ENCODE measurements around the gene CARD19. TPM values are rescaled to one million over a fixed set of nuclear protein-coding genes. Genes with fewer than 3 reads are reported as not detected.

Gene CARD19
- total RNA-seq, 1 experiment from 2014 or later = 33.3 TPM

GRCh38 chr9:93088656-93089015, 7.4 kb upstream of the CARD19 start:
- no peaks in the 10 kb centered on the region for H3K4me1 ChIP-seq (replicated peaks)
- H3K27ac ChIP-seq = no peak overlapping the region
- no peak for DNase-seq (ENCODE audit: low read depth in 1 of 2, low spot score in 2 of 2)
- no peak overlapping the region for H3K4me3 ChIP-seq
- no peaks in the 10 kb centered on the region for H3K36me3 ChIP-seq
- no peaks in the 10 kb centered on the region; the same call in 1 of the 2 replicates for H3K9me3 ChIP-seq (replicated peaks)
- no peaks in the 10 kb centered on the region for H3K27me3 ChIP-seq (replicated peaks)

GRCh38 chr9:93089024-93089423, 7.0 kb upstream of the CARD19 start:
- Histone ChIP-seq H3K4me3 (no peak overlapping the region), H3K4me1 (replicated peaks) (no peaks in the 10 kb centered on the region), H3K27me3 (replicated peaks) (no peaks in the 10 kb centered on the region), H3K9me3 (replicated peaks) (no peaks in the 10 kb centered on the region; the same call in 1 of the 2 replicates), H3K36me3 (no peaks in the 10 kb centered on the region), H3K27ac (no peak overlapping the region)
- no peak for DNase-seq (ENCODE audit: low read depth in 1 of 2, low spot score in 2 of 2)

- no peaks in the 10 kb centered on the region for H3K36me3 ChIP-seq
- no peaks in the 10 kb centered on the region; the same call in 1 of the 2 replicates for H3K9me3 ChIP-seq (replicated peaks)
- H3K27me3 ChIP-seq (replicated peaks) = no peaks in the 10 kb centered on the region
- no peak overlapping the region for H3K4me3 ChIP-seq
- no peaks in the 10 kb centered on the region for H3K4me1 ChIP-seq (replicated peaks)
- no peak overlapping the region for H3K27ac ChIP-seq
- no peak for DNase-seq (ENCODE audit: low read depth in 1 of 2, low spot score in 2 of 2)
Observed at GRCh38 chr9:93089481-93089991, 6.5 kb upstream of the CARD19 start.

GRCh38 chr9:93090091-93090655, 5.8 kb upstream of the CARD19 start:
- Histone ChIP-seq H3K9me3 (replicated peaks) (no peaks in the 10 kb centered on the region; the same call in 1 of the 2 replicates), H3K27me3 (replicated peaks) (no peaks in the 10 kb centered on the region), H3K4me3 (no peak overlapping the region), H3K4me1 (replicated peaks) (peaks cover 4% of the 10 kb centered on the region), H3K36me3 (no peaks in the 10 kb centered on the region), H3K27ac (no peak overlapping the region)
- DNase-seq (ENCODE audit: low read depth in 1 of 2, low spot score in 2 of 2) = no peak

- H3K9me3 ChIP-seq (replicated peaks) = peaks cover under 1% of the 10 kb centered on the region
- H3K27ac ChIP-seq = no peak overlapping the region
- peaks cover 6% of the 10 kb centered on the region for H3K4me1 ChIP-seq (replicated peaks)
- no peaks in the 10 kb centered on the region for H3K27me3 ChIP-seq (replicated peaks)
- no peak overlapping the region for H3K4me3 ChIP-seq
- DNase-seq (ENCODE audit: low read depth in 1 of 2, low spot score in 2 of 2) = no peak
- H3K36me3 ChIP-seq = peaks cover under 1% of the 10 kb centered on the region
Observed at GRCh38 chr9:93091056-93091452, 5.0 kb upstream of the CARD19 start.

GRCh38 chr9:93091453-93092081, 4.5 kb upstream of the CARD19 start:
- H3K36me3 ChIP-seq = peaks cover 4% of the 10 kb centered on the region
- H3K27ac ChIP-seq = no peak overlapping the region
- H3K4me1 ChIP-seq (replicated peaks) = peaks cover 11% of the 10 kb centered on the region
- peaks cover 3% of the 10 kb centered on the region for H3K9me3 ChIP-seq (replicated peaks)
- peak in 1 of 2 experiments; percentile 22 for DNase-seq (ENCODE audit: low read depth in 1 of 2, low spot score in 2 of 2)
- no peak overlapping the region for H3K4me3 ChIP-seq
- H3K27me3 ChIP-seq (replicated peaks) = no peaks in the 10 kb centered on the region

- H3K27me3 ChIP-seq (replicated peaks) = no peaks in the 10 kb centered on the region
- peaks cover 3% of the 10 kb centered on the region for H3K9me3 ChIP-seq (replicated peaks)
- no peak overlapping the region for H3K4me3 ChIP-seq
- H3K27ac ChIP-seq = no peak overlapping the region
- DNase-seq (ENCODE audit: low read depth in 1 of 2, low spot score in 2 of 2) = no peak
- H3K36me3 ChIP-seq = peaks cover 4% of the 10 kb centered on the region
- peaks cover 19% of the 10 kb centered on the region for H3K4me1 ChIP-seq (replicated peaks)
Observed at GRCh38 chr9:93092251-93092991, 3.6 kb upstream of the CARD19 start.

- Histone ChIP-seq H3K4me3 (no peak overlapping the region), H3K4me1 (replicated peaks) (peaks cover 28% of the 10 kb centered on the region), H3K27ac (no peak overlapping the region), H3K36me3 (peaks cover 4% of the 10 kb centered on the region), H3K27me3 (replicated peaks) (no peaks in the 10 kb centered on the region), H3K9me3 (replicated peaks) (peaks cover 3% of the 10 kb centered on the region)
- no peak for DNase-seq (ENCODE audit: low read depth in 1 of 2, low spot score in 2 of 2)
Observed at GRCh38 chr9:93093127-93093876, 2.7 kb upstream of the CARD19 start.

GRCh38 chr9:93093877-93094657, 1.9 kb upstream of the CARD19 start:
- H3K36me3 ChIP-seq = peaks cover 4% of the 10 kb centered on the region
- no peak for DNase-seq (ENCODE audit: low read depth in 1 of 2, low spot score in 2 of 2)
- no peaks in the 10 kb centered on the region for H3K27me3 ChIP-seq (replicated peaks)
- peaks cover 36% of the 10 kb centered on the region for H3K4me1 ChIP-seq (replicated peaks)
- no peak overlapping the region for H3K27ac ChIP-seq
- H3K4me3 ChIP-seq = no peak overlapping the region
- H3K9me3 ChIP-seq (replicated peaks) = peaks cover 3% of the 10 kb centered on the region

GRCh38 chr9:93094658-93095204, 1.3 kb upstream of the CARD19 start:
- no peak for DNase-seq (ENCODE audit: low read depth in 1 of 2, low spot score in 2 of 2)
- H3K9me3 ChIP-seq (replicated peaks) = peaks cover 3% of the 10 kb centered on the region
- H3K27me3 ChIP-seq (replicated peaks) = no peaks in the 10 kb centered on the region
- H3K4me1 ChIP-seq (replicated peaks) = peaks cover 38% of the 10 kb centered on the region
- peaks cover 4% of the 10 kb centered on the region for H3K36me3 ChIP-seq
- H3K27ac ChIP-seq = peak overlapping the region; percentile 80
- H3K4me3 ChIP-seq = peak overlapping the region; percentile 42

GRCh38 chr9:93095205-93096130, 549 bp upstream of the CARD19 start:
- Histone ChIP-seq H3K9me3 (replicated peaks) (peaks cover 3% of the 10 kb centered on the region), H3K27me3 (replicated peaks) (no peaks in the 10 kb centered on the region), H3K4me3 (peak overlapping the region; percentile 99), H3K27ac (peak overlapping the region; percentile 80), H3K36me3 (peaks cover 4% of the 10 kb centered on the region), H3K4me1 (replicated peaks) (peaks cover 38% of the 10 kb centered on the region)
- peak; percentile 97 to 100 for DNase-seq (ENCODE audit: low read depth in 1 of 2, low spot score in 2 of 2)

- Histone ChIP-seq H3K36me3 (peaks cover 4% of the 10 kb centered on the region), H3K27me3 (replicated peaks) (no peaks in the 10 kb centered on the region), H3K4me3 (peak overlapping the region; percentile 99), H3K9me3 (replicated peaks) (peaks cover 3% of the 10 kb centered on the region; the same call in 1 of the 2 replicates), H3K4me1 (replicated peaks) (peaks cover 38% of the 10 kb centered on the region), H3K27ac (no peak overlapping the region)
- DNase-seq (ENCODE audit: low read depth in 1 of 2, low spot score in 2 of 2) = no peak
Observed at GRCh38 chr9:93096811-93097382, 880 bp downstream of the CARD19 start.

Measured in SJSA1 (cell line).